Activated naive CD8-positive, alpha-beta T cell treated with anti-CD3 and anti-CD28 coated beads for 36 hours (primary cell): ENCODE results near the gene SH3TC2. TPM values are rescaled to one million over a fixed set of nuclear protein-coding genes. Genes with fewer than 3 reads are reported as not detected.

Experiments
- DNase-seq: peaks from one replicate; pipeline ENCODE4 v3.0.0; 2021
- H3K27ac Mint-ChIP-seq: one replicate; pipeline ENCODE4 v1.8.0; 2022; ENCODE audit warnings: mild to moderate bottlenecking, moderate library complexity, mixed read lengths
- H3K27me3 Mint-ChIP-seq: one replicate; pipeline ENCODE4 v1.8.0; 2022; ENCODE audit warnings: mild to moderate bottlenecking, mixed read lengths
- H3K36me3 Mint-ChIP-seq: one replicate; pipeline ENCODE4 v1.8.0; 2021; ENCODE audit warnings: mild to moderate bottlenecking, mixed read lengths
- H3K4me1 Mint-ChIP-seq: one replicate; pipeline ENCODE4 v1.8.0; 2021; ENCODE audit warnings: mixed read lengths
- H3K4me3 Mint-ChIP-seq: one replicate; pipeline ENCODE4 v1.8.0; 2022; ENCODE audit warnings: mild to moderate bottlenecking, moderate library complexity, mixed read lengths
- H3K9me3 Mint-ChIP-seq: one replicate; pipeline ENCODE4 v1.8.0; 2022; ENCODE audit warnings: mixed read lengths
- total RNA-seq, 2 experiments: library from RNA; stranded (reverse); gene quantifications; one replicate each; pipeline ENCODE4 v1.2.3, GENCODE V29; 2021

Gene SH3TC2
- total RNA-seq, 2 experiments from 2014 or later, result not detected

DNA sequence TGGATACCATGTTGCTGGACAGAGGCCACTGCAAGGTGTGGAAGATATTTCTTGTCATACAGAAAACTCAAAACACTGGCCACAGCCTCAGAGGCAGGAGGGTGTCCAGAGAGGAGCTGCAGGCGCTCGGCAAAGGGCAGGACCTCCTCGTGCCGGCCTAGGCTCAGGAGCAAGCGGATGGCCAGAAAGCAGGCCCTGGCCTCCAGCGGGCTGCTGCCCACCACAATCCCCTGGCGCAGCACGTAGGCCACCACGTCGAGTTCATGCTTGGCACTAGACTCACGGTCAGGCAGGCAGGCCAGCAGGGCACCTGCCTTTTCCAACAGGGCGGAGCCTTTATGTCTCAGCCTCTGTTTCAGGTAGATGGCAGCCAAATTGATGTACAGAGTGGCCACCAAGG, 35.2 kb downstream of the SH3TC2 start:
- H3K27me3 Mint-ChIP-seq, result no peaks in the 10 kb centered on the region
- no peak for DNase-seq
- H3K36me3 Mint-ChIP-seq, result no peaks in the 10 kb centered on the region
- H3K4me1 Mint-ChIP-seq, result no peaks in the 10 kb centered on the region
- no peaks in the 10 kb centered on the region for H3K9me3 Mint-ChIP-seq
- H3K27ac Mint-ChIP-seq, result no peak overlapping the region
- H3K4me3 Mint-ChIP-seq, result no peak overlapping the region

DNA sequence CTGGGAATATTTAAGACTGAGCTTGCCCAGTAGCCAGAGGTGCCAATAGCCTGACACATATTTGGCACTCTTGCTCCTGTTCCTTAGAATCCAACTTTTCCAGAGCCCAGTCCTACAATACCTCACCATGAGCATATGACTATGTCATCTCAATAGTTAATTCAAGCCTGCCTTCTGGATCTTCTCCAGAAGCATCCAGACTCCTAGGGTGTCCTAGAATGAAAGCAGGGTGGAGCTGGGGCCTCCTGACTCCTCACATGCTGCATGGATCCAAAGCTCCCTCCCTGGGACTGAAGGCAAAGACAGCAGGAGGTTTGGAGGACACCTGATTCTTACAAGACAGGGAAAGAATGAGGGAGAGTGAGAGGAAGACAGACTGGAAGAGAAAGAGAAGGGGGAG, 37.9 kb downstream of the SH3TC2 start:
- no peak overlapping the region for H3K27ac Mint-ChIP-seq
- peaks cover 5% of the 10 kb centered on the region for H3K27me3 Mint-ChIP-seq
- no peak for DNase-seq
- peaks cover 1% of the 10 kb centered on the region for H3K9me3 Mint-ChIP-seq
- no peak overlapping the region for H3K4me3 Mint-ChIP-seq
- H3K4me1 Mint-ChIP-seq, result no peaks in the 10 kb centered on the region
- no peaks in the 10 kb centered on the region for H3K36me3 Mint-ChIP-seq

DNA sequence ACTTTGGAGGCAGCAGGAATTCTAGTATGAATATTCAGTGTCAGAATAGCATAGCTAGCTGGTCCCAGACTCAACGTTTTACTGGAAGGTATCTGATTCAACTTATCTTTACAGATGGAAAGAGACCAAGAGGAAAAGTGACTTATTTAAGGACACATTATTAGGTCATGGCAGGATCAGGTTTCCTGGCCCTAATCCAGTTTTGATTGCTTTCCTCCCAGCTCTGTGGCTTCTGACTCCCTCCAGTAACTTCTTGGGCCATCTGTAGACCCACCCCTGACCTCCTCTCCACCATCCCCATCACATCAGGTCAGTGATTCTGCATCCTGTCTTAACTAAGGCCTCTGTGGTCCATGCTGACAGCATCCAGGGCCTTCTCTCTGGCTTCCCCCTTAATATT, 38.4 kb downstream of the SH3TC2 start:
- H3K4me3 Mint-ChIP-seq, result no peak overlapping the region
- H3K4me1 Mint-ChIP-seq, result no peaks in the 10 kb centered on the region
- no peaks in the 10 kb centered on the region for H3K36me3 Mint-ChIP-seq
- peaks cover 1% of the 10 kb centered on the region for H3K9me3 Mint-ChIP-seq
- H3K27me3 Mint-ChIP-seq, result peaks cover 5% of the 10 kb centered on the region
- DNase-seq, result no peak
- no peak overlapping the region for H3K27ac Mint-ChIP-seq

DNA sequence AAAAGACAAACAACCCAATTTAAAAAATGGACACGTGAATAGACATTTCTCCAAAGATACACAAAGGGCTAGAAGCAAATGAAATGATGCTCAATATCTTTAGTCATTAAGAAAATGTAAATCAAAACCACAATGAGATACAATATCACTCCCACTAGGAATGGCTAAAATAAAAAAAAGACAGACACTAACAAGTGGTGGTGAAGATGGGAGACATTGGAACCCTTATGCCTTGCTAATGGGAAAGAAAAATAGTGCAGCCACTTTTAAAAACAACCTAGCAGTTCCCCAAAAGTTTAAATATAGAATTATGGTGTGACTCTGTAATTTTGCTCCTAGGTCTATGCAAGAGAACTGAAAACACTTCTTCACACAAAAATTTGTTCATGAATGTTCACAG, 40.7 kb downstream of the SH3TC2 start:
- peaks cover 1% of the 10 kb centered on the region for H3K9me3 Mint-ChIP-seq
- H3K27me3 Mint-ChIP-seq, result peaks cover 9% of the 10 kb centered on the region
- no peak overlapping the region for H3K4me3 Mint-ChIP-seq
- H3K27ac Mint-ChIP-seq, result no peak overlapping the region
- no peaks in the 10 kb centered on the region for H3K4me1 Mint-ChIP-seq
- DNase-seq, result no peak
- no peaks in the 10 kb centered on the region for H3K36me3 Mint-ChIP-seq

DNA sequence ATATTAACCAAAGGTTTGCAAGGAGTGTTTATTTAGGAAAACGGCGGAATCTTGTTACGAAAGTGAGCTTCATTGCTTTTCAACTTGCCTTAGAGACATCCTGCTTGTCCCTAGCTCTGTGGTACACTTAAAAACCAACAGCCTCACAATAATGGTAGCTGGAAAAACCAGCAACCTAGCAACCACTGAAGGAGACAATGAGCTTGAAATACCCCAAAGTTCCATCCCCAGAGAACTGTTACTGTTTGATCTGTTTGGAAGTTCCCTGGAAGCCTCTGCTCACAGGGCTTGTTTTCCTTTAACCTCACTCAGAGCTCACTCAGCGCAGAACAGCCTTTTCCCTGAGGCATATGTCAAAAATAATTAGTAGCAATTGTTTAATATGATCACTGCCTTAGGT, 43.2 kb downstream of the SH3TC2 start:
- peaks cover 1% of the 10 kb centered on the region for H3K9me3 Mint-ChIP-seq
- H3K4me1 Mint-ChIP-seq, result no peaks in the 10 kb centered on the region
- DNase-seq, result no peak
- no peaks in the 10 kb centered on the region for H3K36me3 Mint-ChIP-seq
- H3K27me3 Mint-ChIP-seq, result peaks cover 9% of the 10 kb centered on the region
- no peak overlapping the region for H3K27ac Mint-ChIP-seq
- no peak overlapping the region for H3K4me3 Mint-ChIP-seq

DNA sequence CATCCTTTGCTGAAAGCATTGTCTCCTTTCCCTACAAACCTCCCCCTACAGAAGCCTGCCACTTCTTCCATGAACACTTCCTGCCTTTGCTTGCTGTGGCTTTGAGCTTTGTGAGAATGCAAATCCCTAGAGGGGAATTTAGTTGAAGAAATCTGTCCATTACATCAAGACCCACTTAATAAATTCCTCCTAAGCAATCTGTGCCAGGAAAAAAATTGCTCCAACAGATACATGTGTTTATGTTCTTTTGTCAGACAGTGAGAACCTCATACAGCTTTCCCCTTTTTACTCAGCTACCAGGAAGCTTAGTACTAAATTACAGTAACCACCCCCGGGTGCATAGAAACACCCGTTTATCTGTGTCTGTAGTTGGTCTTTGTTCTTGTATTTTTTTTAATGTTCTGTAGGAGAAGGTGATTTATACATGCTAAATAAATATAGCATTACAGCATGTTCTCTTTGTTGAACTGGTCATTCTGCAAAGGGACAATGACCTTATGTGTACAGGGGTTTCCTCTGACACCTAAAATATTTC, 43.9 kb downstream of the SH3TC2 start:
- no peaks in the 10 kb centered on the region for H3K36me3 Mint-ChIP-seq
- H3K4me1 Mint-ChIP-seq, result no peaks in the 10 kb centered on the region
- H3K27me3 Mint-ChIP-seq, result peaks cover 9% of the 10 kb centered on the region
- H3K27ac Mint-ChIP-seq, result no peak overlapping the region
- peaks cover 1% of the 10 kb centered on the region for H3K9me3 Mint-ChIP-seq
- no peak overlapping the region for H3K4me3 Mint-ChIP-seq
- DNase-seq, result no peak

DNA sequence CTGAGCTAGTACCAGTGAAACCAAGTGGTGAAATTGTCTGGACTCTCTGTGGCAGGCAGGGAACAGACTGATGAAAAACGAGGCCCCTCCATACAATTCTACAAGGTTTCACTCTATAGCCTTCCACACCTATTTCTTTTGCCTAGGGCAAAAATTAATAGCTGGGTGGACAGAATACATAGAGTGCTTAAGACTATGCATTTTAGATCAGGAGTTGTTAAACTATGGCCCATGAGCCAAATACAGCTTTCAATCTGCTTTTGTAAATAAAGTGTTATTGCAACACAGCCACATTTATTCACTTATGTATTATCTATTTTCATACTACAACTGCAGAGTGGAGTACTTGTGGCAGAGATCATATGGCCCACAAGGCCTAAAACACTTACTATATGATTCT, 45.2 kb downstream of the SH3TC2 start:
- no peak overlapping the region for H3K27ac Mint-ChIP-seq
- H3K4me3 Mint-ChIP-seq, result no peak overlapping the region
- H3K4me1 Mint-ChIP-seq, result no peaks in the 10 kb centered on the region
- peaks cover 9% of the 10 kb centered on the region for H3K27me3 Mint-ChIP-seq
- no peak for DNase-seq
- no peaks in the 10 kb centered on the region for H3K36me3 Mint-ChIP-seq
- peaks cover 1% of the 10 kb centered on the region for H3K9me3 Mint-ChIP-seq

DNA sequence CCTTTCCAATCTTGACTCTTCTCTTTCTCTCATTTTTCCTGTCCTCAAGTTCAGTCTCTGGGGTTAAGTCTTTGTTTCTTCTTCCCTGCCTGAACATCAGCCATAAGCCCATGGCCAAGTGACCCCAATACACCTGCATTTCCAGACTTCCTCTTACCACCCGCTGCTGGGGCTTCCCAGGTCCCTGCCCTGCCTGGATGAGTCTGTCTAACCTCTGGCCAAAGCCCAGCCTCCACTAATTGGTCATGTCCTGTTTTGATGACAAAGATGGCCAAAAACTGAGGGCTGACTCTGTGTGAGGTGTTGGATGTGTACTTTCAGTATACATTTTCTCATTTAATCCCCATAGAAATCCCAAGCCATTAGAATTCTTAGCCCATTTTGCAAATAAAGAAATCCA, 47.3 kb downstream of the SH3TC2 start:
- Mint-ChIP-seq H3K27ac (no peak overlapping the region), H3K27me3 (peaks cover 8% of the 10 kb centered on the region), H3K4me1 (no peaks in the 10 kb centered on the region), H3K4me3 (no peak overlapping the region), H3K36me3 (no peaks in the 10 kb centered on the region), H3K9me3 (no peaks in the 10 kb centered on the region)
- no peak for DNase-seq

DNA sequence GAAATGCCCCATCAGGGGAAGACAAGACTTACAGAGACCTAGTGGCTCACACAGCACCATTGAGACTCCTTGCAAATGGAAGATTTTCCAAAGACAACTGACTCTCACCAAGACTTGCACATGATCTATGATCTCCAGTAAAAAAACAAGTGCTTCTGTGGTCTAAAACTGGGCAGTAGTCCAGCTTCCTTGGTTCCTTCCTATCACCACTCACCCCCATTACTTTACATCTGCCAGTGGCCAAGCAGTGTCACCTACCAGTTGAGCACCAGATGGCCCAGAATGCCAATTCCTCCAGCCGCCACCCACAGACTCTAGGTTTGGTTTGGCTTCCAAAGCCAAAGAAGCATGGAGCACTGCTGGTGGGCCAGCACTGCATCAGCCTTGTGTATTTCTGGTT, 47.7 kb downstream of the SH3TC2 start:
- H3K36me3 Mint-ChIP-seq, result no peaks in the 10 kb centered on the region
- no peaks in the 10 kb centered on the region for H3K9me3 Mint-ChIP-seq
- no peak overlapping the region for H3K4me3 Mint-ChIP-seq
- no peak for DNase-seq
- no peak overlapping the region for H3K27ac Mint-ChIP-seq
- H3K4me1 Mint-ChIP-seq, result no peaks in the 10 kb centered on the region
- peaks cover 4% of the 10 kb centered on the region for H3K27me3 Mint-ChIP-seq

DNA sequence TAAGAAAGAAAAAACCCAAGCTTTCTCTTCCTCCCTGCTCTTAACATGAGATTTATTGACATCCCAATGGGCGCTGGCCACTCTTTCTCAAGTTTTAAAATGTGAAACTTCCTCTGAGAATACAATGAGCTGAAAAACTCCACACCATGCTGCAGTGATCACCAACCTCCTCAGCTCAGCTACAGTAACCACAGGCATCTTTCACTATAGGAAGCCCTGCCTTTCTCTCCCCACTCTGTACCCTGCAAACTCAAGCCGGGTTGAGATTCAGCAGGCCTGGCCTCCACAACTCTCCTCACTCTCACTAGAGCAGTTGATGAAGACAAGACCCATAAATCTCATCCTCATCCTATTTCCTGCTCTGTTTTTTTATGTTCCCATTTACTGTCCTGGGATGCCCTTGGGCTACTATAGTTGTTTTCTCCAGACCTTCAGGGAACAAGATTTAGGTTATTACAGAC, 48.3 kb downstream of the SH3TC2 start:
- Mint-ChIP-seq H3K4me1 (no peaks in the 10 kb centered on the region), H3K9me3 (no peaks in the 10 kb centered on the region), H3K27me3 (peaks cover 4% of the 10 kb centered on the region), H3K27ac (no peak overlapping the region), H3K4me3 (no peak overlapping the region), H3K36me3 (no peaks in the 10 kb centered on the region)
- DNase-seq, result no peak

DNA sequence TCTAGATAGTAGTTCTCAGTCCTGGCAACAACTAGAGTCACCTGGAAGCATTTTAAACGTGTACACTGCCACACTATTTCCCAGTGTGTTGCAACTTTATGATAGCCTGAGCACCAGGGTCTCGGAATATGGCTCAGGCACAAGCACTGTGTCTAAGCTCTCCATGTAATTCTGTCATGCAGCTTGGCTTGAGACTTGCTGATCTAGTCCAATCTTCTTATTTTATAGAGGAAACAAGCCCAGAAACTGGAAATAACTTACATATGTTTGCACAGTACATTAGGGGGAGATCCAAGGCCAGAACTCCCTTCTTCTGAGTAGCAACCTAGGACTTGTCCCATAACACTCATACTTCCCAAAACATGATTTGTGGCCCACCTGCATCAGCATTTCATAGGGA, 49.1 kb downstream of the SH3TC2 start:
- DNase-seq, result no peak
- Mint-ChIP-seq H3K36me3 (no peaks in the 10 kb centered on the region), H3K9me3 (no peaks in the 10 kb centered on the region), H3K27me3 (peaks cover 1% of the 10 kb centered on the region), H3K4me3 (no peak overlapping the region), H3K4me1 (no peaks in the 10 kb centered on the region), H3K27ac (no peak overlapping the region)

DNA sequence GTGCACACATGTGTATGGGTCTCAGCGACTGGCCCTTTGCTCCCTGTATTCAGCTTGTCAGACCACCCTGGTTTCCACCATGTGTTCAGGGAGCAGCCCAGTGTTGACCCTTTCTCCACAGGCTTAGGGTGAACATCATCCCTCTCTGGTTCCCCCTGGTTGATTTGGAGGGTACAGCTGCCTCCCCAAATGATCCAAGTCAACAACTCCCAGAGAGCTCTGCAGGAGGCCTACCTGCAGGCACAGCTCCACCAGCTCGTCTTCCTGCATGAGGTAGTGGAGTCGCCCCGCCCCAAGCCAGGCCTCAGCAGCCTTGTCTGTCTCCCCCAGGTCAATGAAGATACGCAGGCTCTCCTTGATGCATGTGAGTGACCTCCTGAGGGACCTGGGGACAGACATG, 50.5 kb downstream of the SH3TC2 start:
- no peak for DNase-seq

DNA sequence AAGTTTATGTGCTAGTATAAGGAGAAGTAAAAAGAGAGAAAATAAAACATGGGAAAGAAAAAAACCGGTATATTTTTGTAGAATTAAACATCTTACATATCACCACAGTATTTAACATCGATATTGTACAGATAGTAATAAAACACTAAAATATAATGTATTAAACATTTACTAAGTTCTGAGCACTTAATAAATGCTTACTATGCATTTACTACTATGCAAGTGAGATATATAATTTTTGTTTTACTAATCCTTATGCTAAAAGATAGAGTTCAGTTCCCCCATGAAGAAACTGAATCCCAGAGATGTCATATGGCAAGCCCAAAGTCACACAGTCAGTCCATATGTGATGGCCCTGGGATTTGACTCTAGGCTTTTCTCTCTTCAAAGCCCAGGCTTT, 51.1 kb downstream of the SH3TC2 start:
- Mint-ChIP-seq H3K27ac (no peak overlapping the region), H3K4me1 (no peaks in the 10 kb centered on the region), H3K4me3 (no peak overlapping the region), H3K36me3 (no peaks in the 10 kb centered on the region), H3K27me3 (no peaks in the 10 kb centered on the region), H3K9me3 (no peaks in the 10 kb centered on the region)
- no peak for DNase-seq

More for the DNA sequence above, 50.5 kb downstream of the SH3TC2 start:
- Mint-ChIP-seq H3K36me3 (no peaks in the 10 kb centered on the region), H3K9me3 (no peaks in the 10 kb centered on the region), H3K4me1 (no peaks in the 10 kb centered on the region), H3K27ac (no peak overlapping the region), H3K4me3 (no peak overlapping the region), H3K27me3 (no peaks in the 10 kb centered on the region)

DNA sequence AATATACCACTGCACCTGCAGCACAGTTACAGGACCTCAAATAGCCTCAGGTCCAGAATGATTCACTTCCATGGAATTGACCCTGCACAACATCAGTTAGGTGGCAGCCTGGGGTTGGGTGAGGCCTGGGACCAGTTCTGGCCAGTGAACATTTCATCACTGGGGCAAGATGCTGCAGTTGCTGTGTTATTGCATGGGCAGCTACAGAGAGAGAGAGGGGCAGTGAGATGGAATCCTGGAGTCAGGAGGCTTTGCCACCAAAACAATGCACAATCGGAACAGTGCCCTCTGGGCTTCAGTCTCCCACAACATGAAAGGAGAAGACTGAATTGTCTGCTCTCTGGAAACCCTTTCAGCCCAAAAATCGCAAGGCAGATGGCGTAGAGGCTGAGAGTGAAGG, 51.8 kb downstream of the SH3TC2 start:
- no peak overlapping the region for H3K4me3 Mint-ChIP-seq
- H3K27ac Mint-ChIP-seq, result no peak overlapping the region
- no peak for DNase-seq
- H3K27me3 Mint-ChIP-seq, result no peaks in the 10 kb centered on the region
- H3K36me3 Mint-ChIP-seq, result no peaks in the 10 kb centered on the region
- no peaks in the 10 kb centered on the region for H3K9me3 Mint-ChIP-seq
- H3K4me1 Mint-ChIP-seq, result no peaks in the 10 kb centered on the region

DNA sequence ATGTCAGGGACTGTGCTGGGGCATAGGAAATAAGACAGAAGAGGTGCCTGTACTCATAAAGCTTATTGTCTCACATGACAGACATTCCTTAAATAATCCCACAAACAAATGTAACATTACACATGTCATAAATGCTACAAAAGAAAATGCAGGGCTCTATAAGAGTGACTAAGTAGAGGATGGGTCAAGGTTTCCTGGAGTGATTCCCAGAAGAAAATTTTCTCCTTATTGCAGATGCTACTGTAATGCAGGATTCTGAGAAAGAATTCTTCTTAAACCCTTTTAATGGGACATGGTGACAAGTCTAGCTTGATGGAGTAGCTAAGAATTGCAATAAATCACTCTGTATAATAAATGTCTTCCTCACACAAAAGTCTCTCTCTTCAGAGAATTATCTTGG, 55.7 kb downstream of the SH3TC2 start:
- no peaks in the 10 kb centered on the region for H3K4me1 Mint-ChIP-seq

DNA sequence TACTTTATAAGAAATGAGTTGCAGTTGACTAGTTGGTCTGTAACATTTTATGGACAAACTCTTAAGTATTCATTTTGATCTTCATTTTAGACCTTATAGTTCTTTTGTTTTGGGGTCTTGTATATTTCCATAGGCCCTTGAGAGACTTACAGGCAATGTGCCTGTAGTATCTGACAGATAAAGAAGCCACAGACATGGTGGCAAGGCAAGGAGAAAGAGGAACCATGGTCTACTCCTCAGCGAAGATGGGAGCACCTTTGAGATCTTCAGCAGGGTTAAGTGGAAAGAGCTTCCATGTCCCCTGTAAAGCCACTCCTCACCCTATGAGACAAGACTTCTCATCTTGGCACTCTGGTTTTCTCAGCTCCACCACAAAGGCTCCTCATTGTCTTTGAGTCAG, 56.4 kb downstream of the SH3TC2 start:
- H3K36me3 Mint-ChIP-seq, result no peaks in the 10 kb centered on the region
- no peaks in the 10 kb centered on the region for H3K4me1 Mint-ChIP-seq
- H3K27me3 Mint-ChIP-seq, result no peaks in the 10 kb centered on the region
- no peaks in the 10 kb centered on the region for H3K9me3 Mint-ChIP-seq
- H3K4me3 Mint-ChIP-seq, result no peak overlapping the region
- no peak overlapping the region for H3K27ac Mint-ChIP-seq
- no peak for DNase-seq

More for the DNA sequence above, 55.7 kb downstream of the SH3TC2 start:
- Mint-ChIP-seq H3K9me3 (no peaks in the 10 kb centered on the region), H3K27ac (no peak overlapping the region), H3K4me3 (no peak overlapping the region), H3K36me3 (no peaks in the 10 kb centered on the region), H3K27me3 (no peaks in the 10 kb centered on the region)
- no peak for DNase-seq
